Ovary (tissue), 9 donors: ENCODE results near the gene CEP152. TPM values are rescaled to one million over a fixed set of nuclear protein-coding genes. Genes with fewer than 3 reads are reported as not detected.

Experiments used
- DNase-seq, 5 donors: peaks; one replicate each; pipeline ENCODE4 v3.0.0-alpha.2; 2019 to 2020
- H3K27ac ChIP-seq, 2 donors: fragments of 200-600 bp; one replicate each; pipeline versions ENCODE4 v1.5.1 to v1.8.0; 2019 to 2022
- H3K27me3 ChIP-seq: fragments of 200-600 bp; one replicate; pipeline ENCODE4 v1.8.0; 2022
- H3K36me3 ChIP-seq: fragments of 200-600 bp; sonication (generic); one replicate; pipeline ENCODE4 v1.5.1; 2019
- H3K4me1 ChIP-seq: one replicate; pipeline ENCODE4 v1.8.1; 2013; ENCODE audit warnings: mild to moderate bottlenecking, moderate library complexity; ENCODE audit not compliant: insufficient read depth
- H3K4me3 ChIP-seq: fragments of 200-600 bp; sonication (generic); one replicate; pipeline ENCODE4 v1.5.1; 2017
- H3K9me3 ChIP-seq, 2 donors: fragments of 200-600 bp in 1 of 2; sonication (generic) in 1 of 2; one replicate each; pipeline versions ENCODE4 v1.5.1 to v1.8.1; 2013 to 2019; ENCODE audit warnings: mild to moderate bottlenecking in 1 of 2, moderate library complexity in 1 of 2
- CTCF ChIP-seq, 3 donors: fragments of 450-650 bp in 2 of 3; fragments of 200-600 bp in 1 of 3; IDR thresholded peaks; one replicate each; pipeline versions ENCODE4 v1.5.1 to v1.8.0; 2016 to 2022; ENCODE audit warnings: antibody characterized with exemption in 3 of 3, mild to moderate bottlenecking in 1 of 3
- EP300 ChIP-seq: sonication (generic); formaldehyde crosslinking; IDR thresholded peaks from one replicate; pipeline ENCODE4 v1.6.1; 2017; ENCODE audit warnings: antibody characterized with exemption
- POLR2A ChIP-seq: fragments of 450-650 bp; IDR thresholded peaks from one replicate; pipeline ENCODE4 v1.6.1; 2017; ENCODE audit warnings: antibody characterized with exemption, mild to moderate bottlenecking, moderate library complexity
- WGBS, 3 donors: extraction: QIAGEN DNeasy Blood & Tissue Kit in 1 of 3; methylation state at CpG; one replicate each; pipeline versions ENCODE4 v1.1.5 to v1.1.7; 2013 to 2017; 5-methylcytosine and 5-hydroxymethylcytosine counted together
- intact Hi-C, 4 donors: fragments of 100-400 bp; cut with DNase I; formaldehyde crosslinking; loops; one replicate each; pipeline versions ENCODE4 v1.11.0 to v1.15.1; 2022 to 2023
- polyA plus RNA-seq, 2 donors: library from polyadenylated mRNA; stranded (reverse); fragments of 200-250 nt in 1 of 2; fragments of 350-450 nt in 1 of 2; fragmentation: Illumina TruSeq in 1 of 2; extraction: RNeasy Lipid Tissue Mini Kit (QIAGEN cat#74804) in 1 of 2; gene quantifications; one replicate each; pipeline ENCODE4 v1.2.3, GENCODE V29; 2013 to 2014
- total RNA-seq, 7 donors: library from RNA; depleted of rRNA in 2 of 7; stranded (reverse); fragments of >200 nt in 2 of 7; fragmentation: NEBNext Ultra II Directional in 3 of 7; extraction: Animal tissue kit (Norgen Biotek cat#: 25700) in 3 of 7; gene quantifications; one replicate each; pipeline versions ENCODE4 v1.1.0 to v1.2.4, GENCODE V29; 2016 to 2023
- donor health status: DM: no; HTN: no; CAD: no; lungs with moderate emphysema.
- donor health status: DM: no; HTN: no; CAD: no.
- donor health status: Bipolar disorder and iron deficiency.
- donor health status: DM: yes; HTN: yes; CAD: no.
- donor health status: DM: no; HTN: no; CAD: no.
- donor health status: DM: yes; HTN: yes; CAD: no.

Gene CEP152
- total and polyA plus RNA-seq, 9 donors: 1.4 to 3.7 (median 2.2) TPM

- no peak for TF ChIP-seq POLR2A
- no peak for TF ChIP-seq CTCF (IDR thresholded peaks at IDR 0.05)
- TF ChIP-seq EP300: no peak
- H3K36me3 ChIP-seq: no peaks in the 10 kb centered on the region
- H3K4me1 ChIP-seq: no peaks in the 10 kb centered on the region
- intact Hi-C loops: no loop called here
- no peak overlapping the region for H3K27ac ChIP-seq
- H3K4me3 ChIP-seq: no peak overlapping the region
- DNase-seq: no peak
- no peaks in the 10 kb centered on the region for H3K27me3 ChIP-seq
- H3K9me3 ChIP-seq: no peaks in the 10 kb centered on the region
Measured at GRCh38 chr15:48833526-48834239, 22.8 kb upstream of the CEP152 start.

GRCh38 chr15:48832648-48833047 lies 21.8 kb upstream of the CEP152 start:
- H3K4me3 ChIP-seq: no peak overlapping the region
- intact Hi-C loops: no loop called here
- TF ChIP-seq EP300: no peak
- TF ChIP-seq CTCF (IDR thresholded peaks at IDR 0.05): no peak
- TF ChIP-seq POLR2A: no peak
- H3K27ac ChIP-seq: no peak overlapping the region
- no peak for DNase-seq
- no peaks in the 10 kb centered on the region for H3K9me3 ChIP-seq
- no peaks in the 10 kb centered on the region for H3K36me3 ChIP-seq
- H3K27me3 ChIP-seq: no peaks in the 10 kb centered on the region
- H3K4me1 ChIP-seq: no peaks in the 10 kb centered on the region

GRCh38 chr15:48828906-48829305 lies 18.0 kb upstream of the CEP152 start:
- DNase-seq: no peak
- Histone ChIP-seq H3K9me3 (no peaks in the 10 kb centered on the region), H3K27me3 (no peaks in the 10 kb centered on the region), H3K27ac (no peak overlapping the region), H3K36me3 (no peaks in the 10 kb centered on the region), H3K4me3 (no peak overlapping the region), H3K4me1 (no peaks in the 10 kb centered on the region)
- intact Hi-C loops: no loop called here
- TF ChIP-seq EP300: no peak
- no peak for TF ChIP-seq CTCF (IDR thresholded peaks at IDR 0.05)
- TF ChIP-seq POLR2A: no peak

GRCh38 chr15:48828471-48828870 lies 17.6 kb upstream of the CEP152 start:
- Histone ChIP-seq H3K27me3 (no peaks in the 10 kb centered on the region), H3K27ac (no peak overlapping the region), H3K36me3 (no peaks in the 10 kb centered on the region), H3K9me3 (no peaks in the 10 kb centered on the region), H3K4me3 (no peak overlapping the region), H3K4me1 (no peaks in the 10 kb centered on the region)
- WGBS, 3 donors: 73 to 84% (median 76%) methylated on average over 4 of the region's 4 CpGs
- intact Hi-C loops: no loop called here
- no peak for TF ChIP-seq POLR2A
- no peak for TF ChIP-seq CTCF (IDR thresholded peaks at IDR 0.05)
- no peak for TF ChIP-seq EP300
- no peak for DNase-seq
